AML-193 (cell line): ENCODE data around the gene NEK4.
"Not testable (repeated sequence)": the region's sequence is repeated elsewhere in the genome, so short reads cannot be mapped to it uniquely, and the experiment has no call there.

Experiments
- DNase-seq, 2 experiments: peaks; one replicate each; lab custom pipeline; 2025; lab: John Stamatoyannopoulos, UW

Gene NEK4

DNA sequence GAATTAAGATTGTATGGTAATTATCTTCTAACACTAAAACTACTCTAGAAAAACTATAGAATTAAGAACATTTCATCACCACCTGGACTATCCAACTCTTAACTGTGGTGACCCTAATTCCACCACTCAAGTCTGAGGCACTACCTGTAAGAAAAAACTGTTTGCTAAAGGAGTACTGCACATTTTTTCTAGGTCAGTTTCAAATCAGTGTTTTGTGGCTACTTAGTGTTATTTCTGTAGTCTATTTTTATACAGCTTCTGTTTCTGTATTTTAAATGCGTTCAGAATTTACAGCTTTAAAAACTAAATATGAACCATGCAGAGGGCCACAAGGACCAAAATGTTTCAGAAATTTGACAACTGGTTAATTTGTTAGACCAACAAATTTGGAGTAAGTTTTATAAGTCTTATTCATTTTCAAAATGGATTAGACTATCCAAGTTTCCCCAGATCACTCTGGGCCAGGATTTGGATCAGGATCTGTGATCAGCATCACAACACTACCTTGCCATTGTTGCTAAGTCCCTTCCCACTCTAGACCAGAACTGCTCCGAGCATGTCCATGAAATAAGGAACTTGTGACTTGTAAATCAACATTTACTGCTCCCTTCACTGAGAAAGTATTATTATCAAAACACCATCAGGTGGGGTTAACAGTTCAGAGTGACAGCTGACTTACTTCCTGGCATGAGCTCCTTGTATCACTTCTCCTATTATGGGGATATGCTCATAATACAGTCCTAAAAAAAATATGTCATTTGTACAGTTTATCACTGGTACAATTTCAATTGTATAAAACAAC is 73.7 kb downstream of the NEK4 start:
- no peak for DNase-seq

DNA sequence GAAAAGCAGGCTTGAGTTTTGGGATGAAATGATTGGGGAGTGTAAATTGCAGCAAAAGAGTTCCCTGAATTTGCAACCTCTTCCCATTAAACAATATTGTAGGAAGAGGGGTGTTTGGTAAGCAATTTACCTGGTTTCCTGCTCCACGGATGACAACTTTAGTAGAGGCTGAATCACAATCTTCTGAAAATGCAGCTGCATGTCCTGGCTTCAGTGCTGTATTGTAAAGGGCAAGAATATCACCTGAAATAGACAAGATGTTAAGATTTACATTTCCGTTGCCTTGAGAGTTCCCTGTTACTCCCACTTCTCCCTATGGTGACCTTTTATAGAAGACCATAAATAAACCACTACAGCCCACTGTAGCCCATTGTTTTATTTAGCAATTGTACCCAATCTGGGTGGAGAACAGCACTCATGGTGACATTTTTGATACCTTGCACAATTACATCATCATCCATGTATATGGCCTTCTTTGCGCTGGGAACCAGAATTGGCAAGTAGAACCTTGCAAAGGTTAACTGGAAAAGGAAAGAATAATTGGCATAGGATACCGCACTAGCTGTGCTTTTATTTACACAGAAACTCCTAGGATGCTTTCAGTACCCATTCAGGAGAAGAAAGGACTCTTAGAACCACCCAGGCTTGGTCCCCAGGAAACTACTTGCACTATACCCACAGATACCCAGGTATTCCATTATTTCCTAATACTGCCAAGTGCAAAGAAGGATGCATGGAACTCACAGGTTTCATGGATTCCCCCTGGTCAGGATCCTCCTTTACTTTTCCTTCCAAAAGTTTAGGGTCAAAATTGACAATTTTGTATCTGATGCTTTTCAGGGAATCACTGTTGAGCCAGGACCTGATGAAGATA is 74.7 kb downstream of the NEK4 start:
- no peak for DNase-seq

DNA sequence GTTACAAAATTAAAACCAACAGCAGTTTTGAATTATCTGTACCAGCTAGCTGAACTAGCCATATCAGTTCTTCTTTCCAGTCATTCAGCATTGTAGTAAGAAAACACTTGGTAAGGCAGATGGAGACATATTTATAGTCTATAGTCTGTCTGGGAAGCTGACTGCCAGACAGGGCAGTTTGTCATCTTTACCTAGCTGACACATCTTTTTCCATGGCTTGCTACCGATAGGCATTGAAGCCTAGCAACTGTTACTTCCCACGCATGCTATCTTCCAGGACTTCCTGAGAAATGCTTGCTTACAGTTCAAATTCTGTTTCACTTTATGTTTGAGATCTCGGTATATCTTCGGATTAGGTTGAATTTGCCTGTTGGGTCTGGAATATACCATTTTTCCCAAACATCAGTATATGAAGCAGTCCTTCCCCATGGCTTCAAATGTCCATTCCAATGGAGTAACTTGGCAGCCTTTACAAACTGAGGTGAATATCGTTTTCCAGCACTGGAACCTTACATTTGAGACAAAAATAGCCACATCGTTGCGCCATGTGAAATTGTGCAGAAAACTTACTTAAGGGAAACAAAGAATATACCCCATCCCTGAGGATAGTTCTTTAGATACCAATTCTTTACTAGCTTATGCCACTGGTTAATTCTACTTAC is 76.1 kb downstream of the NEK4 start:
- no peak for DNase-seq

DNA sequence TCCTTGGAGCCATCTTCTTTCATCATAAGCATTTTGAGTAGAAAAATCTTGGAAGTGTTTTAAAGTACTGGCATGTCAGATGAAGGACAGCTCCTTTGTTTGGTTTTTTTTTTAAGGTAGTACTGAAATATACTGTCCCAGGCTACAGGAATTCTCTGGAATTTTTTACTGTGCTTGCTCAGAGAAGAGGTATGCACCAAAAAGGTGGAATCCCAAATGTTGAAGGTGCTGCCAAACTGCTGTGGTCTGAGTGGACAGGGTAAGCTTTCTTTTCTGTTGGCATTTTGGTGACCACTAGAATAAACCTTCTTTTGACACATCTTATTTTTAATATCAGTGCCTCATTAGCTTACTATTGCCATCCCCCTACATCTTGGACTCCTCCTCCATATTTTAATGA is 77.7 kb downstream of the NEK4 start:
- no peak for DNase-seq

DNA sequence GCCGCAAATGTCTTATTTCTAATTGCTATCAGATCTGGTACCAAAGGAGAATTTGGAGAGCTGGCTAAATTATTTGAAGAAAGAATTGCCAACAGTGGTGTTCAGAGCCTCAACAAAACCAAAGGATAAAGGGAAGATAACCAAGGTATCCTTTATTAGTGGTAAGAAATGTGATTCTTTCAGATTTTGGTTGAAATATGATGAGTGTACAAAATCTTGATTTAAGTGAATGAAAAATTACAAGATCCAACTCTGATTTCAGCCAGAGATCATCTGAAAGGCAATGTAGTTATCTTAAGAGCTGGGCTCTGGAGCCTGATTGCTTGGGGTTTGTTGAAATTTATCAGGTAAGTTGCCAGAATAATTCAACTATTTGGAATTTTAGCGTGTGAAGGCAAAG is 80.2 kb downstream of the NEK4 start:
- no peak for DNase-seq

DNA sequence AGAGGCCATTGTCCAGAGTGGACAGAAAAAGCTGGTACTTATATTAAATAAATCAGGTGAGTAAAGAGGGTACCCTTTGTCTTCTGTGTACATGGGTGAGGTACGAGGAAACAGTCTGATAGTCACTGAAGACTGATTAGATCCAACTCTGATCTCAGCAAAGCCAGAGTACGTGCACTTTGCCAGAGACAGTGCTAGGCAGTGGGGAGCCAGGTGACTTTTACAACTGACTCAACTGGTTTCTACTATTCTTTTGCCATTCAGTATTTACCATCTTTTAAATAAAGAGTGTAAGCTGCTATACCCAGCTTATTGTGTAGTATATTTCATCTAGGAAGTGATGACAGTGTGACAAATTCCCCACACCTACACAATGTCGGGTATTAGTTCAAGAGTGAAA is 81.6 kb downstream of the NEK4 start:
- DNase-seq = no peak

DNA sequence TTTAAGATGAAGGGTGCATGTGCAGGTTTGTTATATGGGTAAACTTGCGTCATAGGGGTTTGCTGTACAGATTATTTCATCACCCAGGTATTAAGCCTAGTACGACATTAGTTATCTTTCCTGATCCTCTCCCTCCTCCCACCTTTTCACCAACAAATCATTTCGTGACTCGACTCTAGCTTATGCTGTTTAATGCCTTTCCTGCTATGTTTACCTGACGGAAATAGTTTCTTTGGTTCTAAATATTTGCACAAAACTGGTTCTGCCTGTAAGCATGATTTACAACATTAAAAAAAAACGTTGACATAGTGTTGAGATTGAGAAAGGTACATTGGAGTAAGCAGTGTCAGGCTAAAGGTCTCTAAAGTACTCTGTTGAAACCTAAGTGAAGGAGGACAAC is 82.5 kb downstream of the NEK4 start:
- no peak for DNase-seq

DNA sequence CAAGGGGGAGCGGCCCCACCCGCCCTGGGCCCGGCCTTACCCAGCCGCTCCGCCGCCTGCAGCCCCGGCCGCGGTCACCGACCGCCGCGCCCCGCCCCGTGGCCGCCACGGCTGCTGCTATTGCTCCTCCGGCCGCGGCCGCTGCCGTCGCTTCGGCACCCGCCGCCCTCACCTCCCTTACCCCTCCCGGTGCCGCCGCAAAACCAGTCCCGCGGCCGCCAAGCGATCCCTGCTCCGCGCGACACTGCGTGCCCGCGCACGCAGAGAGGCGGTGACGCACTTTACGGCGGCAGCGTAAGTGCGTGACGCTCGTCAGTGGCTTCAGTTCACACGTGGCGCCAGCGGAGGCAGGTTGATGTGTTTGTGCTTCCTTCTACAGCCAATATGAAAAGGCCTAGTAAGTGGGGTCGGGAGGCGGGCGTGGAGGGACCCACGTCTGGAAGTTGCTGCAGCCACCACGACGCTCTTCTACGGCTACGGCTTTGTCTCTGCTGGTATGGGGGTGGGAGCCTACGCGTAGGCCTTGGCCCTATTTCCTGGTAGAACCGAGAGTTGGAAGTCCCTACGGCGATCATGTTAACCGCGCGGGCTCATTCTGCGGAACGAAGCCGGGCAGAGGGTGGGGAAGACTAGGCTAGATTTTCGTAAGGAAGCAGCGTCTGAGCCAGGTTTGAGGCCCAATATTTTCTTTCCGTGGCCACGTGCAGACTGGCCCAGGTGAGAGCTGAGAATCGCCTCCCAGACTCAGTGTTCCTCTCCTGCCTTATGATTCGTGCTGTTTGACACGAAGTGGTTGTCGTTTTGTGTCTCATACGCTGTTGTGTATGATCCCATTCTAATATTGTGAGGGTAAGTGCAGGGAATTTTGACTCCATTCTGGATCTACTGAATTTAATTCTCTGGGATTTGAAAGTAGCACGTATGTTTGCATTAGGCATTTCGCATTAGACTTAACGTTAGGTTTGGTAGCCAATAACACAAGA is 84.7 kb downstream of the NEK4 start, which contains the start of the genes GNL3 and PBRM1:
TSS of gene GNL3 (plus strand) at position 324 of the 983 bp plus-strand sequence. CDS start at position 385, 61 bp downstream.
TSS of gene PBRM1 (minus strand) at position 205 of the 983 bp plus-strand sequence.
- DNase-seq = peak; percentile 96

DNA sequence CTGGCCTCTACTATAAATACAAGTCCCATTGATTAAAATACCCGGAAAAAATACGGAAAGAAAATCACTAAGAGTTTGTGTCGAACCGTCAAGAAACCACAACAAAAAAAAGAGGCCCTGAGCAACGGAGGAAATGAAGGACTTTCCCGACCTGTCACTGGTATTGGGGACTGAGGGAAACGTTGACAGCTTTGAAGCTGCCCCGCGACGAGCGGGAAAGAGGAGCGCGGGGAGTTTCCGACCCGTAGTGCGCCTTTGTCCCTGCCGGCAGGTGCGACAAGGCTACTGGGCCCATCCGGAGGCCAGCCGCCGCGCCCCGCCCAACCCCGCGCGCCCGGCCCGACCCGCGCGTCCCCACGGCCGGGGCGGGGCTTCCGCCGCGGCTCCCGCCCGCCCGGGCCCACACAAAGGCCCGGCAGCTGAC is 85.4 kb downstream of the NEK4 start:
- DNase-seq = peak; percentile 75 to 78

DNA sequence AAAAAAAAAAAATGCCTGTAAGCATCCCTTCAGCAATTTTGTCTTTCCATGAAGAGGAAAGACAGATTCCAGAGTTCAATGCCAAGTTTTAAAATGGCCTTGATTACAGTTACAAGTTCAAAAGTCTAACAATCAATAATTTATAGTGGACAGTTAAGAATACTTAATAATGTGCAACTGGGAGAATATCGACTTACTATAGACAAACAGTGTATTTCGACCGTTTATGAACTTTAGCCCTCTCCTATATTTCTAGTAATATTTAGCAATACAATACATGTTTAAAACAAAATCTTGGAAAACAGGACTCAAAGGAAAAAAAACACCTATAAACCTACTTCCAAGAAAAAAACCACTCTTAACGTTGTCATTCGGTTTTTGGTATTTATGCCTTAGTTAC is 86.6 kb downstream of the NEK4 start:
- DNase-seq = no peak

DNA sequence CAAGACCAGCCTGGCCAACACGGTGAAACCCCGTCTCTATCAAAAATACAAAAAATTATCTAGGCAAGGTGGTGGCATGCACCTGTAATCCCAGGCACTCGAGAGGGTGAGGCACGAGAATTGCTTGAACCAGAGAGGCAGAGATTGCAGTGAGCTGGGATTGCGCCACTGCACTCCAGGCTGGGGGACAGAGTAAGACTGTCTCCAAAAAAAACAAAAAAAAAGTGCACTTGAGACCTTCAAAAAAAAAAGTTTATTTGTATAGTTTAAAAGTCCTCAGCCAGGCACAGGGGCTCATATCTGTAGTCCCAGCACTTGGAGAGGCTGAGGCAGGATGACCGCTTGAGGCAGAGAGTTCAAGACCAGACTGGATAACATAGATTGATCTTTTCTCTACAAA is 87.1 kb downstream of the NEK4 start:
- DNase-seq = no peak

DNA sequence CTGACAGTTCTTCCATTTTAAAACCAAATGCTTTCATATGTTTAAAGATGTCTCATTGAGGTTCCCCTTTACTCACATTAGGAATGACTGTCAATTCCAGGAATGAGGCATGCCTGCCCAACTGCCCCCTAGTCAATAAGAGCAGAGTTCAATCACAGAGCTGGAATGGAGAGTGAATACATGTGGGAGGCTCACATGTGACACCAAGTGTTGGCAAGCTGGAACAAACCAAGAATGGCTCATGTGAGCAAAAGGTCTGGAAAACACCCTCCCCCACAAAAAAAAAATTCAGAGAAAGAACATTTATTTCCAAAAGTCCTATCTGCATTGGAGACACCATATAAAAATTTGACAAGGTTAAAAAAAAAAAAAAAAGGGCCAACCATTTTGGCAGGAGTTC is 88.7 kb downstream of the NEK4 start:
- DNase-seq = peak; percentile 23 to 32

DNA sequence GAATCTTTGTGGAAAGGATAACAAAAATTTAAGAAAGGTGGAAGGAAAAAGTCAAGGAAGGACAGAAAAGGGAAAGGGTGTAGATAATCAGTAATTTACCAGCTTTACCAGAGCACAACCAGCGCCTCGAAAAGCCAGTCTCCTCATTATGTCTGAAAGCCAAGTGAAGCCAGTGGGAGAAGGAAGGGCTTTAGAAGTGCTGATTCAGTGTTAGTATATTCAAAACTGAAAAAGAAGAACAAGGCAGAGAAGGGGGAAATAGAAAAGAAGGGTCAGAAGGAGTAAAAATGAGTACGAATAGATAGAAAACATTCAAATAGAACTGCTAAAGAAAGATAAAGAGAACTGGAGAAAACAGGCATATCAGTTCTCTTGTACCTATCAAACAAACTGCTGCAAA is 89.1 kb downstream of the NEK4 start:
- peak; percentile 27 to 44 for DNase-seq

DNA sequence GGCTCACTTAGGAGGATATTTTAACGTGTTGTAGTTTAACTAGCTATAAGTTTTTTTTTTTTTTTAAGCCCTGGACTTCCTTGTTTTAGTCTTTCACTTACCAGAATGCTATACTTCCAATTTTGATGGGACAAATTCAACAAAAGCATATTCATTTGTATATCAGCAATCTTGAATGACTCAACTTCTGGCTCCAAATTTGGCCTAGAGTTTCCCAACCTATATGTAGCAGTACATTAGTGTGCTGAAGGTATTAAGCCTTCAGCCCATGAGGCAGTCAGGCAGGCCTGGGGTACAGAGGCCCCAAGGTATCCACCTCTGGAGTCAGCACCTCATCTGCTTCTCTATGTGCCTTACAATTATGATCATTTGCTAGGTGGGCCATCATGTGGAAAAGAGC is 90.9 kb downstream of the NEK4 start:
- DNase-seq = no peak

DNA sequence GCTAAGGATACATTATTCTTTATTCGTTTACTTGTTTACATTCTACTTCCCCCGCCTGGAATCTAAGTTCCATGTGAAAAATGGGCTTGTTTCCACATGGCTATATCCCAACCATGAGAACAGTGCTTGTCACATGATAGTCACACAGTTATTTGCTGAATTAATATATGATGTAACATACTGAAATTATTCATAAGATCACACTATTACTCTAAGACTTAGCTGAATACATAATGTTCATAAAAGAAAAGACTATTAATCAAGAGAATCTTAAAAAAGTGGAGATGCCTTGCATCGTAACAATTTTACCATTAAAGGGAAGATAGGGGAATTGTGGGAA is 91.6 kb downstream of the NEK4 start:
- DNase-seq = no peak

DNA sequence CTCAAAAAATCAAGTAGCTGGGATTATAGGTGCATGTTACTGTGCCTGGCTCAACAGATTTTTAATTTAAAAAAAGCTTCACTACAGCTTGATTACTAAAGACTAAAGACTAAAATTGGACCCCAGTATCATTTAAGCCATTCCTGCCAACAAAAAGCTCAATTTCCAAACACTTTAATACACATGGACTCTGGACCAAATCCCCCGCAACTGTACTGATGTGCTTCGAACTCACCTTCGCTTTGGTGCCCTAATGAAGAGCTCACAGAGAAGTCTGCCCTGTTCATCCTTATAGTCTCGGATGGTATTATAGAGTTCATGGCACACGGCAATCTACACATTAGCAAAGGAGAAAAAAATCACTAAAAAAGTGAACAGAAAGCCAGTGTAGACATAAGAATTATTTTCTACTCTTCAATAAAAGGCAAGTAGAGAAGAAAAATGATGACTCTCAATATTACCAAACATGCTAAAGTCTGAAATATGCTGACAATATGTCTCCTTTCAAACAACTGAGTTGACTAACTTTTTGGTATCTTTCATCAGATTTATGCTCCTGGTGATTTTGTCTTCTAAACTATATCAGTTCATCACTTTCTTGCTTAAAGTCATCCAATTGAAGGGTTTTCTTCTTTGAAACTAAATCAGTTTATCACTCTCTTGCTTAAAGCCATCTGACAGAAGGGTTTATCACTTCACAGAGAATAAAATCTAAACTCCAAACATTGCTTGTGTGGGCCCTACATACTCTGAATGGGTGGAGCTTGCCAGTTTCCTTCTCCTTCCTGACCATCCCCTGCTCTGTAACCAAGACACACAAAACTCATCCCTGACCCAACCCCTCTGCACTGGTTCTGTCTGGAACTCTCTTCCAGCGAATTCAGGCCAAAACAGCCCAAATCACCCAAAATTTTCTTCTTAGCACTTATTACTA is 92.2 kb downstream of the NEK4 start:
- no peak for DNase-seq

DNA sequence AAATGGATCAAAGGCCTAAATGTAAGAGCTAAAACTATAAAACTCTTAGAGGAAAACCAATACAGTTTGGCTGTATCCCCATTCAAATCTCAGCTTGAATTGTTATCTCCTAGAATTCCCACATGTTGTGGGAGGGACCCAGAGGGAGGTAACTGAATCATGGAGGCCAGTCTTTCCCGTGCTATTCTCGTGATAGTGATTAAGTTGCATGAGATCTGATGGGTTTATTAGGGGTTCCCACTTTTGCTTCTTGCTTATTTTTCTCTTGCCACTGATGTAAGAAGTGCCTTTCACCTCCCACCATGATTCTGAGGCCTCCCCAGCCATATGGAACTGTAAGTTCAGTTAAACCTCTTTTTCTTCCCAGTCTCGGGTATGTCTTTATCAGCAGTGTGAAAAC is 94.5 kb downstream of the NEK4 start:
- not testable (repeated sequence) for DNase-seq

DNA sequence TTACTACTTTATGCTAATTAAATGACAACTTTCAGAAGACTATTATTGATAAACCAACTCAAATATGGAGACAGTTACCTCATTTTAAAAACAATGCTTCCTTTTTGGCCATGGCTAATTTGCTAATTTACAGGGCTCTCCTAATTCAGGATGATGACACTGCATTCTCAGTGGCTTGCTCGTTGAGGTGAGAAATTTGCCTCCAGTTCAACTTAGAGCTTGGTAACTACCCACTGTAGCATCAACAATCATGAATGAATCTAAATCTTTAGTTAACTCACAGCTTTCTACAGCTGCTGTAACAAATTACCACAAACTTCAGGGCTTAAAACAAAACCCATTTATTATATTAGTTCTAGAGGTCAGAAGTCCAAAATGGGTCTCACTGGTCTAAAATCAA is 99.1 kb downstream of the NEK4 start:
- no peak for DNase-seq

DNA sequence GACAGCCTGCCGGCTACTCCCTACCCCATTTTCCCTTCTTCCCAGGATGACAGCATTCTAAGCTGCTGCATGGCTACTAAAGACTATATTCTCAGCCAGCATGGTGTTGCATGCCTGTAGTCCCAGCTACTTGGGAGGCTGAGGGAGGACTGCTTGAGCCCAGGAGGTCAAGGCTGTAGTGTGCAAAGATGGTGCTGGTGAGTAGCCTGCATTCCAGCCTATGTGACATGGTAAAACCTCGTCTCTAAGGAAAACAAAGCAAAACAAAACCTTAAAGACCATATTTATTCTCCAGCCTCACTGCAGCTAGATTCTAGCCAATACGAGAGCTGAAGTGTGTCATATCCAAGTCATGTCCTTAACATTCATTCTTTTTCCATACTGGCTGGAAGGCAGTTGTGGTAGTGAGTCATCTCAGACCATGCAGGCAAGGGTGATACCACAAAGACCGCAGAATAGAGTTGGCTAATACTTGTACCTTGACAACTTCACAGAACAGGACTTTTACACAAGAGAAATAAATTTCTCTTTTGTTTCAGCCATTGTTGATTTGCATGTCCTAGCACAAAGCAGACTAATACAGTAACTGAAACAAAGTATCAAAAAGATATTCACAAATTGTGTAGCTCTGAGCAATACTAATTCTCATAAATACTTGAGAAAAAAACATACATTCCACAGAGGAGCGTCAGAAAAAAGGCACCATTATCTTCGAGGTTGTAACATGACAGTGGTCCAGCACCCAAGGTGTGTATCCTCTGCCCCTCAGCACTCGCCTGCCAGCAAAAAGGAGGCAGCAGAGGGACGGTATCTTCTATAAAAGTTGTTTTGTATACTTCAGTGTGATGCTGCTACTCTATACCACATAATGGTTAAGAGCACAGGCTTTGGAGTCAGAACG is 99.9 kb downstream of the NEK4 start:
- peak; percentile 100 for DNase-seq
